ENCODE data around the gene CILP. TPM values are rescaled to one million over a fixed set of nuclear protein-coding genes. Genes with fewer than 3 reads are reported as not detected.
"Not testable (repeated sequence)": the region's sequence is repeated elsewhere in the genome, so short reads cannot be mapped to it uniquely, and the experiment has no call there.

Gene CILP
- total and polyA plus RNA-seq, 2 donors from 2014 or later, result 0.37 to 1.5 TPM

GRCh38 chr15:65184305-65184867 is 26.9 kb downstream of the CILP start:
- H3K4me1 ChIP-seq (ENCODE audit: control insufficient read depth in 2 of 3, insufficient read depth in 2 of 3, low read depth in 1 of 3, low read length in 3 of 3), result peaks cover 0 to 4% (median 0%) of the 10 kb centered on the region in 3 donors
- peak overlapping the region; percentile 88 to 96 for H3K27ac ChIP-seq (ENCODE audit: low read depth in 2 of 2, low read length in 2 of 2)
- no peaks in the 10 kb centered on the region for H3K9me3 ChIP-seq (ENCODE audit: control insufficient read depth in 2 of 3, insufficient read depth in 1 of 3, low read length in 3 of 3)
- peak; percentile 68 to 86 (median 79) for DNase-seq
- intact Hi-C loops (cut with DNase I), result no loop called here
- peaks cover 0 to 9% (median 0%) of the 10 kb centered on the region in 3 donors for H3K36me3 ChIP-seq (ENCODE audit: control insufficient read depth in 2 of 3, insufficient read depth in 3 of 3, low read length in 3 of 3)
- TF ChIP-seq, protein P1, sequence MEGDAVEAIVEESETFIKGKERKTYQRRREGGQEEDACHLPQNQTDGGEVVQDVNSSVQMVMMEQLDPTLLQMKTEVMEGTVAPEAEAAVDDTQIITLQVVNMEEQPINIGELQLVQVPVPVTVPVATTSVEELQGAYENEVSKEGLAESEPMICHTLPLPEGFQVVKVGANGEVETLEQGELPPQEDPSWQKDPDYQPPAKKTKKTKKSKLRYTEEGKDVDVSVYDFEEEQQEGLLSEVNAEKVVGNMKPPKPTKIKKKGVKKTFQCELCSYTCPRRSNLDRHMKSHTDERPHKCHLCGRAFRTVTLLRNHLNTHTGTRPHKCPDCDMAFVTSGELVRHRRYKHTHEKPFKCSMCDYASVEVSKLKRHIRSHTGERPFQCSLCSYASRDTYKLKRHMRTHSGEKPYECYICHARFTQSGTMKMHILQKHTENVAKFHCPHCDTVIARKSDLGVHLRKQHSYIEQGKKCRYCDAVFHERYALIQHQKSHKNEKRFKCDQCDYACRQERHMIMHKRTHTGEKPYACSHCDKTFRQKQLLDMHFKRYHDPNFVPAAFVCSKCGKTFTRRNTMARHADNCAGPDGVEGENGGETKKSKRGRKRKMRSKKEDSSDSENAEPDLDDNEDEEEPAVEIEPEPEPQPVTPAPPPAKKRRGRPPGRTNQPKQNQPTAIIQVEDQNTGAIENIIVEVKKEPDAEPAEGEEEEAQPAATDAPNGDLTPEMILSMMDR (IDR thresholded peaks at IDR 0.05; ENCODE audit: borderline replicate concordance, extremely low read depth, insufficient read depth), result no peak
- no peaks in the 10 kb centered on the region for H3K27me3 ChIP-seq (ENCODE audit: control insufficient read depth, insufficient read depth, low read length)
- H3K9ac ChIP-seq (ENCODE audit: low read length in 3 of 3), result peak overlapping the region; percentile 79 to 96 (median 92)
- FAIRE-seq, result no peak
- H3K4me3 ChIP-seq (ENCODE audit: low read length in 3 of 3), result peak overlapping the region; percentile 89 to 96 (median 93)

- intact Hi-C loops (cut with DNase I), result no loop called here
- Histone ChIP-seq H3K27me3 (ENCODE audit: control insufficient read depth, insufficient read depth, low read length) (no peaks in the 10 kb centered on the region), H3K9me3 (ENCODE audit: control insufficient read depth in 2 of 3, insufficient read depth in 1 of 3, low read length in 3 of 3) (no peaks in the 10 kb centered on the region), H3K9ac (ENCODE audit: low read length in 3 of 3) (peak overlapping the region; percentile 79 to 96 (median 92)), H3K4me1 (ENCODE audit: control insufficient read depth in 2 of 3, insufficient read depth in 2 of 3, low read depth in 1 of 3, low read length in 3 of 3) (peaks cover 0 to 4% (median 0%) of the 10 kb centered on the region in 3 donors), H3K27ac (ENCODE audit: low read depth in 2 of 2, low read length in 2 of 2) (peak overlapping the region in 1 of 2 donors; percentile 96), H3K36me3 (ENCODE audit: control insufficient read depth in 2 of 3, insufficient read depth in 3 of 3, low read length in 3 of 3) (peaks cover 0 to 13% (median under 1%) of the 10 kb centered on the region in 3 donors), H3K4me3 (ENCODE audit: low read length in 3 of 3) (peak overlapping the region; percentile 89 to 96 (median 93))
- TF ChIP-seq, protein P1 (IDR thresholded peaks at IDR 0.05; ENCODE audit: borderline replicate concordance, extremely low read depth, insufficient read depth), result no peak
- DNase-seq (no peak), FAIRE-seq (no peak)
Observed at GRCh38 chr15:65183865-65184159, 27.5 kb downstream of the CILP start.

GRCh38 chr15:65182538-65182937 is 28.7 kb downstream of the CILP start:
- H3K27me3 ChIP-seq (ENCODE audit: control insufficient read depth, insufficient read depth, low read length), result no peaks in the 10 kb centered on the region
- no peak overlapping the region for H3K27ac ChIP-seq (ENCODE audit: low read depth in 2 of 2, low read length in 2 of 2)
- H3K9ac ChIP-seq (ENCODE audit: low read length in 3 of 3), result no peak overlapping the region
- intact Hi-C loops (cut with DNase I), result no loop called here
- DNase-seq, result no peak
- H3K9me3 ChIP-seq (ENCODE audit: control insufficient read depth in 2 of 3, insufficient read depth in 1 of 3, low read length in 3 of 3), result no peaks in the 10 kb centered on the region
- peak overlapping the region in 1 of 3 donors; percentile 48 for H3K4me3 ChIP-seq (ENCODE audit: low read length in 3 of 3)
- H3K4me1 ChIP-seq (ENCODE audit: control insufficient read depth in 2 of 3, insufficient read depth in 2 of 3, low read depth in 1 of 3, low read length in 3 of 3), result peaks cover 0 to 4% (median 0%) of the 10 kb centered on the region in 3 donors
- no peak for FAIRE-seq
- peaks cover 0 to 19% (median 4%) of the 10 kb centered on the region in 3 donors for H3K36me3 ChIP-seq (ENCODE audit: control insufficient read depth in 2 of 3, insufficient read depth in 3 of 3, low read length in 3 of 3)
- TF ChIP-seq, protein P1 (IDR thresholded peaks at IDR 0.05; ENCODE audit: borderline replicate concordance, extremely low read depth, insufficient read depth), result no peak

DNA sequence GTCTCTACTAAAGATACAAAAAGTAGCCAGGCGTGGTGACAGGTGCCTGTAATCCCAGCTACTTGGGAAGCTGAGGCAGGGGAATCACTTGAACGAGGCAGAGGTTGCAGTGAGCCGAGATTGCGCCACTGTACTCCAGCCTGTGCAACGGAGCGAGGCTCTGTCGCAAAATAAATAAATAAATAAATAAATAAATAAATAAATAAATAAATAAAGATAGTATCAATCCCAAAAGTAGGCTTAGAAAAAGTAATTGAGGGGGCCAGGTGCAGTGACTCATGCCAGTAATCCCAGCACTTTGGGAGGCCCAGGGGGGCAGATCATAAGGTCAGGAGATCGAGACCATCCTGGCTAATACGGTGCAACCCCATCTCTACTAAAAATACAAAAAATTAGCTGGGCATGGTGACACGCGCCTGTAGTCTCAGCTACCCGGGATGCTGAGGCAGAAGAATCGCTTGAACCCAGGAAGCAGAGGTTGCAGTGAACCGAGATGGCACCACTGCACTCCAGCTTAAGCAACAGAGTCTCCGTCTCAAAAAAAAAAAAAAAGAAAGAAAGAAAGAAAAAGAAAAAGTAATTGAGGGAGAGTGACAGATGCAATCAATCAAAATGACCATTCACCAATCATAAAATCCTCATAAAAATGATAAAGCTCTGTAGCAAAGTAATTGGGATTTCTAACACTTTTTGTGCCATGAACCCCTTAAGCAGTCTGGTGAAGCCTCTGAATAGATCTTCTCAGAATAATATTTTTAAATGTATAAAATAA is 29.5 kb downstream of the CILP start:
- H3K27me3 ChIP-seq (ENCODE audit: control insufficient read depth, insufficient read depth, low read length), result not testable (repeated sequence)

More for the DNA sequence above, 29.5 kb downstream of the CILP start:
- H3K4me1 ChIP-seq (ENCODE audit: control insufficient read depth in 2 of 3, insufficient read depth in 2 of 3, low read depth in 1 of 3, low read length in 3 of 3); H3K9ac ChIP-seq (ENCODE audit: low read length in 3 of 3); FAIRE-seq; DNase-seq; H3K27ac ChIP-seq (ENCODE audit: low read depth in 2 of 2, low read length in 2 of 2); H3K4me3 ChIP-seq (ENCODE audit: low read length in 3 of 3); intact Hi-C loops (cut with DNase I); H3K9me3 ChIP-seq (ENCODE audit: control insufficient read depth in 2 of 3, insufficient read depth in 1 of 3, low read length in 3 of 3): not testable (repeated sequence)
- peaks cover 5 to 27% (median 7%) of the 10 kb centered on the region in 3 donors for H3K36me3 ChIP-seq (ENCODE audit: control insufficient read depth in 2 of 3, insufficient read depth in 3 of 3, low read length in 3 of 3)

Measured in kidney (tissue), 14 donors.